22Rv1 (cell line): ENCODE measurements around the gene ZNF618.

Experiments
- H3K27ac ChIP-seq: fragments of 450-650 bp; 2 replicates; pipeline ENCODE4 v1.5.1; 2017
- CTCF ChIP-seq: fragments of 450-650 bp; IDR thresholded peaks from 2 replicates; pipeline ENCODE4 v1.5.1; 2017; ENCODE audit warnings: mild to moderate bottlenecking
- ZFX ChIP-seq: fragments of 450-650 bp; IDR thresholded peaks from 2 replicates; pipeline ENCODE4 v1.6.1; 2017; ENCODE audit warnings: antibody characterized with exemption, borderline replicate concordance

ZNF618 gene

GRCh38 chr9:114015607-114016006 is 139.5 kb downstream of the ZNF618 start:
- no peak for TF ChIP-seq CTCF
- TF ChIP-seq ZFX: no peak
- no peak overlapping the region for H3K27ac ChIP-seq

GRCh38 chr9:114016101-114016500 is 140.0 kb downstream of the ZNF618 start:
- no peak for TF ChIP-seq CTCF
- TF ChIP-seq ZFX: no peak

GRCh38 chr9:114016629-114017423 is 140.7 kb downstream of the ZNF618 start:
- TF ChIP-seq CTCF (no peak), ZFX (no peak)
- H3K27ac ChIP-seq: no peak overlapping the region

More at GRCh38 chr9:114016101-114016500, 140.0 kb downstream of the ZNF618 start:
- H3K27ac ChIP-seq: no peak overlapping the region

GRCh38 chr9:114017741-114018715 is 141.9 kb downstream of the ZNF618 start:
- no peak overlapping the region for H3K27ac ChIP-seq
- TF ChIP-seq ZFX (no peak), CTCF (no peak)

- H3K27ac ChIP-seq: no peak overlapping the region
- TF ChIP-seq ZFX (no peak), CTCF (no peak)
Observed at GRCh38 chr9:114021578-114021977, 145.5 kb downstream of the ZNF618 start.

GRCh38 chr9:114023961-114024360 is 147.9 kb downstream of the ZNF618 start:
- TF ChIP-seq ZFX (no peak), CTCF (no peak)
- no peak overlapping the region for H3K27ac ChIP-seq
